Activated CD8-positive, alpha-beta memory T cell treated with anti-CD3 and anti-CD28 coated beads, Interleukin-2, amount 50 U/mL, for 48 hours (primary cell): Measurements from ENCODE around the gene WBP1.
A peak's percentile ranks its signal among the peaks of the same experiment; 100 is the strongest.

ENCODE experiments used
- DNase-seq: peaks from one replicate; pipeline ENCODE4 v3.0.0-alpha.2; 2020

The WBP1 gene

GRCh38 chr2:74486141-74486540 lies 27.9 kb downstream of the WBP1 start:
- no peak for DNase-seq

- no peak for DNase-seq
These were observed 30.6 kb downstream of the WBP1 start for GRCh38 chr2:74488643-74489481.

- no peak for DNase-seq
These were observed 31.7 kb downstream of the WBP1 start for GRCh38 chr2:74489906-74490305.

DNA sequence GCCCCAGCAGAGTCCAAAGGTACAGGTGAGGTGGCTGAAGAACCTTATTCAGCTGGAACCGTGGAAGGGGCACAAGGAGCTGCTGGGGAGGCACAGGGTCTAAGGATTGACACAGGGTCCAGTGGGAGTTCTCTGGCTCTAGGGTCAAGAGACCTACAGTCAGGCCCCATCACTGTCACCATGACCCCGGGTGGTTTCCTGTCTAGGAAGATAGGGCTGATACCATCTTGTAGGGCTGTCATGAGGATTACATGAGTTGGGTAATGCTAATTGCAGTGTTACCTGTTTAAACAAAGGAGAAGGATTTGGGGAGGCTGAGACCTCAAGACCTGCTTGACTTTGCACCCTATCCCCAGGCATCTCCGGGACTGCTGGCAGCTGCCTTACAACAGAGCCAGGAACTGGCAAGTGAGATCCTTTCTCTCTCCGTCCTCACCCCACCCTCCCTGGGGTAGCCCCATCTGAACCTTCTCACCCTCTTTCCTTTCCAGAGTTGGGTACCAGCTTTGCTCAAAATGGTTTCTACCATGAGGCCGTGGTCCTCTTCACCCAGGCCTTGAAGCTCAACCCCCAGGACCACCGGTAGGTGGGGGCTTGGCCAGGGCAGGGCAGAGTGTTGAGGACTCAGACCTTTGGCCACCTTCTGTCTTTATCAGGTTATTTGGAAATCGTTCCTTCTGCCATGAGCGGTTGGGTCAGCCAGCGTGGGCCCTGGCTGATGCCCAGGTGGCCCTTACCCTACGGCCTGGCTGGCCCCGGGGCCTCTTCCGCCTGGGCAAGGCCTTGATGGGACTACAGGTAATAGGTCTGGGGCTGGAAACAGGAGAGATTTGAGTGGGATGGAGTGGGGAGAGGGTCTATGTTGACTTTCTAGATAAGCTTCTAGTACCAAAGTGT lies 33.7 kb downstream of the WBP1 start:
- DNase-seq = no peak

GRCh38 chr2:74493546-74493945 lies 35.3 kb downstream of the WBP1 start:
- no peak for DNase-seq

DNA sequence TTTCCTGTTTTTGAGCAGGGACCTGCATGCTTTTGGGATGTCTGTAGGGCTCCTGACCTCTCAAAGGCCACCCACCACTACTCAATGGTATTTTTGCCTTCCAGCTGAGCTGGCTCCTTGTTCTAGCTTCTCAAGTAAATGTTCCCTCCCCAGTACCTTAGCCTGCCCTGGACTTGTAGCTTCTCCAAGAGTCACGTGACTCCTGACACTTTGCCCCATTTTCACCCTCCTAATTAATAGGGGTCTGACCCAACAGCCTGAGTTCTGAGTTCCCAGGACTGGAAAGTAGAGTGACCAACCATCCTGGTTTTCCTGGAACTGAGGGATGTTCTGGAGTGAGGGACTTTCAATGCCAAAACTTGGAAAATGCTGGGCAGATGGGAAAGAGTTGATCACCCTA lies 37.2 kb downstream of the WBP1 start:
- DNase-seq = no peak

GRCh38 chr2:74496997-74497776 lies 38.9 kb downstream of the WBP1 start:
- DNase-seq = no peak

GRCh38 chr2:74497777-74498499 lies 39.7 kb downstream of the WBP1 start:
- DNase-seq = peak; percentile 78

DNA sequence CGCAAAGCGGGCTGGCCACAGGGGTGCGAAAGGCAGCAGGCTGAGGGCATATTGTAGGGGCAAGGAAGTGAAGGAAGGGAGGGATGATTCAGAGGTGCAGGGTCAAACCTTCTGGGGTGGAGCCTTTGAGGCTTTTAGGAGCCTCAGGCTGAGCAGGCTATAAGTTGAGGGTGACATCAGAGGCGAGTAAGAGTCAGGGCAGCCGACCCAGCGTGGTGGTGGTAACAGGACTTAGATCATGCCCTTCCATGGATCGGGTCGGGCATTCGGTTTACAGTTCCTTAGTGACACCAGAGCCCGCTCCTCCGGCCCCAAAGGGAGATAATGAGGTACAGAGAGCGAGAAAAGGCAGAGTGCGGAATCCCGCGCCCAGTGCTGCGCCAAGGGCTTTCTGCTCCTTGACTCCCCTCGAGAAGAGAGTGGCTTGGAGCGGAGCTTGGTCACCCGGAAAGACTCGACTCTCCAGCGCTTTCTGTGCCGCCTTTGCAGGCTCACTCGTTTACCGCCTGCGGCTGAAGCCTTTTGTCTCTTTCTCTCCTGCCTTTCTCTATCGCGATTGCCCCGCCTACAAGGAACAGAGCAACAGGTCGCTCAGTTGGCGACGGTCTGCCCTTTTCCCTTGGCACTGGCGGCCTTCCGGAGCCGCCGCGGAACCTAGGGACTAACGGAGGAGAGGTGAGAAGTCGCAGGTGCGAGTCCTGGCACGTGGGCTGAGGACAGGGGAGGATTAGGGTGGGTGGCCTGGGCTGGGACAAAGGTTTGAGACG lies 40.4 kb downstream of the WBP1 start:
- peak; percentile 76 for DNase-seq

GRCh38 chr2:74499267-74499939 lies 41.2 kb downstream of the WBP1 start, which contains the start of gene LBX2:
TSS of gene LBX2 (minus strand) at chr2:74499603. CDS start at chr2:74499537, 66 bp downstream.
- no peak for DNase-seq

GRCh38 chr2:74499940-74500577 lies 41.8 kb downstream of the WBP1 start:
- no peak for DNase-seq

DNA sequence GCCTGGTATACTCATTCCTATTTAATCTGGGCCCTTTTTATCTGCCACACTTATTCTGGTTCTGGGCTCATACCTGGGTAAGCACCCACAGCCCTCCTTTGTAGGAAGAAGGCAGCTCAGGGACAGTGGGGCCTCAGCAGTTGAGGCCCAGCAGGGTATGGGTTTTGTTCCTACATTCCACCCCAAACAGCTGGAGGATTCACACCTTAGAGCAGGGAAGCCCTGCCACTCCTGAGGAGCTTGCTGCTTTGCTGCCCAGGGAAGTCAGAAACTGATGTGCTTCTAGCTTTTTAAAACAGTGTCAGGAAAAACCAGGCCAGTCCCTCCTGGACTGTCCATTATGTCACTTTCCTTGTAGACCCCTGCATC lies 42.3 kb downstream of the WBP1 start:
- no peak for DNase-seq

- DNase-seq = no peak
These were observed 43.3 kb downstream of the WBP1 start for GRCh38 chr2:74501335-74502071.

- no peak for DNase-seq
These were observed 44.0 kb downstream of the WBP1 start for GRCh38 chr2:74502147-74502719.

GRCh38 chr2:74502720-74503505 lies 44.7 kb downstream of the WBP1 start:
- DNase-seq = peak; percentile 84

- no peak for DNase-seq
These were observed 45.6 kb downstream of the WBP1 start for GRCh38 chr2:74503506-74504475.

GRCh38 chr2:74504591-74504990 lies 46.4 kb downstream of the WBP1 start:
- no peak for DNase-seq
